Measurements from ENCODE around the gene PDHB.
A peak's percentile ranks its signal among the peaks of the same experiment; 100 is the strongest.

The PDHB gene

DNA sequence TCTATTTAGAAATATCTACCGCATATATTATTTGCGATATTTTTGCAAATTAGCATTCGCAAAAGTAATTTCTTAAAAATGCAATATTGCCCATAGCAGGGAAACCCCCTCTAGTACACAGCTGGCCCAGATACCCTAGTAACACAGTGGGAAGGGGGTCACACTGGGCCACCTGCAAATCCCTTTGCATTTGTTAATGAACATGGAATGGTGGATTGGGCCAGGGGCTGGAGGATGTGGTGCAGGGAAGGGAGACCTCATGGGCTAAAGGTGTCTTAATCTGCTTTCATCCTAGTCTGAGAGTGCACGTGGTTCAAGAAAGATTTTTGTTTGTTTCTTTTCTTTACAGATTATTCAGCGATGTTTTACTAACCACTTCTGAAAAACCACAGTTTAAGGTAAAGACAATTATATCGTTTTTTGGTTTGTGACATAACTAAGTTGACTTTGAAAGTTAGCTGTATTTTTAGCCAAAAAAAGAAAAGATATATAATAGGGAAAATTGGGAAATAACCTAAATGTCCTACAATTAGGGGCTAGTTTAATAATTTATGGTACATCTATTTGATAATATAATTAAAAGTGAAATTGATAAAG, 30.0 kb downstream of the PDHB start:
- no peak for DNase-seq (ENCODE audit: low read depth)

DNA sequence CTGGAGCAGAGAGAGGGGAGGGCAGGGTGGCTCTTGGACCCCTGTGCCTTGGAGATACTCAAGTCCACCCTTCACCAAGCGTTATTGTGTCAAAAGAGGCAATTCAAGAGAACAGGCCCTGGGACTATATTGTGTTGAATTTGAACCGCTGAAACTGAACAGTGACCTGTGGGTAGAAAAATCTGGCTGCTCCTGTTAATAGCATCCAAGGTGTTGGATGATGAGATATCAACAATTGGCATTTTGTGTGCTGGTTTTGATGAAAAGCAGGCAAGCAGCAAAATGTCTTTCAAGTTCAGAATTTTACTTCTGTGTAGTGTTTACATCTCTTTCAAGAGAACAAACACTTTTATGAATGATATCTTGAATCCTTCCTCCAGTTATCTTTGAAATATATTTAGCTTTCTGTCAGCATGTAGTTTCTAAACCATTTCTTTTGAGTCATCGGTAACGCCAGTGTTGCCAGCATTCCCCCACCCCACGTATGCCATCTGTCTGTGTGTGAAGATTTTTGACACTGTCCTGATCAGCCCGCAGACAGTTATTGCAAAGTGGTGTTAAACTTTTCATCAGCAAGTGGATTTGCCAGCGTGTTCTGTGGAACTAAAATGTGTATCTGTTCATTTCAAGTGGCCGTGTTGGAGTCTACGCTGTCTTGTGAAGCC, 34.8 kb downstream of the PDHB start:
- DNase-seq (ENCODE audit: low read depth) = no peak

- no peak for DNase-seq (ENCODE audit: low read depth)
Measured at GRCh38 chr3:58394339-58394738, 39.3 kb downstream of the PDHB start.

DNA sequence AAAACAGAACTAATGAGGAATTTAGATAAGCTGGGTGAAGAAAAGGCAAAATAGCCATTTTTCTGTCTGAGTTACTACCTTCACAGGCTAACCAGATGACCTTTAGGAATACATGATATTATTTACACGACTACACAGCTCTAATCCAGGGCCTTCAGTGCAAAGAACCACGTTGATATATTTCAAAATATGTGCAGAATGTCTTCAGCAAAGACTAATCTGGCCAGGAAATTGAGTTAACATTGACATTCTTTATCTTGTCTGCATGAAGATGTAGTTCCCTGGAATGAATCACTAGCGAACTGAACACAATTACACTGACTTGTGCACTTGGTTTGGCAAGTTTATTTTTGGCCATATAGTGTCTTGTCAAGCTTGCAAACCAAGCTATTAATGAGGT, 41.5 kb downstream of the PDHB start:
- no peak for DNase-seq (ENCODE audit: low read depth)

GRCh38 chr3:58391156-58391865, 42.3 kb downstream of the PDHB start:
- no peak for DNase-seq (ENCODE audit: low read depth)

GRCh38 chr3:58388550-58389091, 45.0 kb downstream of the PDHB start:
- DNase-seq (ENCODE audit: low read depth) = peak; percentile 96

DNA sequence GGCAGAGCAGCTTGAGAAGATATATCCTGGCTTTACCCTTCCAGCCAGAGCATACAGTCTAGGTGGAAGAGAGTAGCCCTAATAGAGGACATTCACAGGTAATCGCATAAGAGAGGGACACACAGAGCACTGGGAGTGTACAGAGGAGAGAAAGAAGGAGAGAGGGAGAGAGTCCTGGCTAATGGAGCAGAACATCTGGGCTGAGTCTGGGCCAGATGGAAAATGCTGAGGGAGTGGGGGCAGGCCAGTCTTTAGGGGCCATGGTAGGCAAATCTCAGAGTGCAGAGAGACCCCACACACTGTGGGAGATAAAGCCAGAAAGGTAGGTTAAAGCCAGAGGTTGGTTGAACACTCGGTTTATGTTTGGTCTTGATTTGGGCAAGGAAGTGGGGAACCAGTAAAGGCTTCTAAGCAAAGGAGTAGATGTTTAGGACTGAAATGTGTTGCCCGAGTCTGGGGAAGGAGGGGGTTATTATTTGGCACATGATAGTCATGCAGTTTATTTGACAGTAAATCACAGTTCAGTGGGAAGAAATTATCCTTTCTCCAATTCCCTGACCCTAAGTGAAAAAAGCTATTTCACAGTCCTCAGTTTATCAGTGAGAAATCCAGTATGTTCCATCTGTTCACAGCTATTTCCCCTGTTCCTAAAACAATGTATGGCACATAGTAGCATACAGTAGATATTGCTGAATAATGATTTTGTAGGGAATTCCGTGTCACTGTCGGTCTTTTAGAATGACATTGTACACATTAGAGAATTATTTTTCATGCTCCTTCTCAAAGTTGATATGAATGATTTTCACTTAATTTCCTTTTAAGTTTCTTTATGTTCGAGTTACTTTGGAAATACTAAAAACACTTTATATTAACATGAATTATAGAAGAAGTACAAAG, 45.7 kb downstream of the PDHB start:
- no peak for DNase-seq (ENCODE audit: low read depth)

DNA sequence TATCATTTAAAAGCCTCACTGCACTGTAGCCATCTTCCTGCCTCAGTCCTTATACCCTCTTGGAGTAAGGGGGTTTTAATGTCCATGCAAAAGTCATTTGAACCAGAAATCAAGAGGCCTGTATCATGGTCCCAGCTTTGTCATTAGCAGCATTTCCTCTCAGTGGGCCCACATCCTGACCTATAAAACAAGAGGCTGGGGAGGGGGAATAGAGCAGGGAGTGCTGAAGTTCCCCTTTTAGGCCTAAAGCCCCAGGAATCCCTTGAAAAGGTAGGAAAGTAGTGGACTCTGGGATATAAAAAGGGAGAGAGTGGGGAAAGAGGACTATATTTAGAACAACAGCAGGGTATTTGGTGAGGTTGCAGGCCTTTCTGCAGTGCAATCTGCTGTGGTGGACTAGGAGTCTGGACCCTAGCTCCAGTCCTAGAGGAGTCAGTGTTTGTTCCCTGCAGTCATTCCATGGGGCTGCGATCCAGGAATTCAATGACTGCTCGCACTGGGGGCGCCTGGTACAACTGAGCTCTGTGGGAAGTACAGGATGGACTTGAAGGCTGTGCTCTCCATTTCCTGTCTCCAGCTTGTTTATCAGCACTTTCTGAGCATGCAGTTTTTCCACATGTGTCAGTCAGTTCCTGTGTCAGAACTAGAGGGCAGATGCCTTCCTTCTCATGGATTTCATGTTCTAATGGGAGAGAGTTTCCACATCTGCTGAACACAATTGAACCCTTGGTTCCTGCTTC, 46.8 kb downstream of the PDHB start:
- DNase-seq (ENCODE audit: low read depth) = no peak

DNA sequence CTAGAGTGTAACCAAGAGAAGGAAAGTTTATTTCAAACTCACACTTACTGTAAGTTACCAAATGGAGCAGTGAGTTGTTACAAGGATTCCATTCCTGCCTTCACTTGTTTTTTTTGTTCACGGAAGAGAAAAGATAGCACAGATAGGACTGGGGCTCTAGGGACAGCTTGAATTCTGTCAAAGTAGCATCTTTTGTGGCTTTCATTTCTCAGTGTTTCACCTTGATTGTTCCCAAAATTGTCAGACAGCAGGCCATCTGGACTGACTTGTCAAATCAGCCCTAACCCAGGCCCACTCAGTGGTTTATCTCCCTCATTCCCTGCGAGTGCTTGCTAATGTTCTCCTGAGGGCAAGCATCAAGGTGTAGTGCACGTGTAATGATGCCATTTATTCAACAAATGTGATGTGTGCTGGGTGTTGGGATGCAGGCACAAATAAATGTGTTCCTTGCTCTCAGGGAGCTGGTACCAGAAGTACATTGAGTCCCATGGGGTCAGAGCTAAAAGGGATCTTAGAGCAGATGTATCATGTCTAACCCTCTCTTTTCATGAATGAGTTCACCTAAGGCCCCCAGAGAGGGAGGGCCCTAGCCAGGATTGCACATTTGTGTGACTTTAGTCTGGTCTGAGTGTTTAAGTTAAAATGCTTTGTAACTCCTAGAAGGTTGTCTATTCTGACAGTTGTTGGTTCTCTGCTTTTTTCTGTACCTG, 49.1 kb downstream of the PDHB start:
- DNase-seq (ENCODE audit: low read depth) = no peak

- peak; percentile 100 for DNase-seq (ENCODE audit: low read depth)
Measured at GRCh38 chr3:58383904-58384303, 49.7 kb downstream of the PDHB start.

DNA sequence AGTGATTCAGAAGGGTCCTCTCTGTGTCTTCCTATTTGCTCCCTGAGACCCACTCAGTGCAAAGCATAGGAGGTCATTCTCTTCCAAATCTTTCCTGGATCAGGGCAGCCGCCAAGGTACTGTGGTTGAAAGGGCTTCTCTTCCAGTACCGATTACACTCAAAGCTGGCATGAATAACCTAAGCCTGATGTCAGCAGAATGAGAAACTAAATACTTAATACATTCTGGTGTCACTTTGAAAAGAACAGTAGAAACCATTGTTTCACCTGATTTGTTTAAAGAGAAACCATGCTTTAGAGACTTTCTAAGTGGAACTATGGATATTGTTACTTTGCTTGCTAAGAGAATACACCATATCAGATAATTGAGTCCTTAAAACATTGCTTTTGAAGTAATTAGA, 50.2 kb downstream of the PDHB start:
- DNase-seq (ENCODE audit: low read depth) = no peak

DNA sequence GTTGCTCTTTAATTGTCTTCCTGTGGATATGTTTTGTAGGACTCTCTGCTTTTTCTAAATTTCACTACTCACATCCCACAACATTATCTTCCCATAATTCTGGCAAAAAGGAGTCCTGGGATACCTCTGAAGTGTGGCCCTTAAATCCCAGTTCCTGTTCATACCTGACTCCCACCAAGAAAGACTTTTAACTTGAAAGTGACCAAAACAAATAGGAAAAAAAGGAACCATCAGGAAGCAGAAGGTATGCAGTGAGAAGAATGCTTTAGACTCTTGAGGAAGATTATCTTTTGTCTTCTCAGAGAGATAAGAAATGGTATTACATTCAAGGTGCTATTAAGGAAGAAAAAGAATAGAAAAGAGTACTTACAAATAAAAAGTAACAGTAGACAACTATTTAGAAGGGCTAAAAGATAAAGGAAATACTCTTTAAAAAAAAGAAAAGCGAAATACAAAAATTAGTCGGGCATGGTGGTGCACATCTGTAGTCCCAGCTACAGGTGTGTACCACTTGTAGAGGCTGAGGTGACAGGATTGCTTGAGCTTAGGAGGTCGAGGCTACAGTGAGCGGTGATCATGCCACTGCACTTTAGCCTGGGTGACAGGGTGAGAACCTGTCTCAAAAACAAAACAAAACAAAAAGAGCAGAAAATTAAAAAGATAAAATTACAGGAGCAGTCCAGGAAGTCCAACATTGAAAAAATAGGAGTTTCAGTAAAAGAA, 54.1 kb downstream of the PDHB start:
- no peak for DNase-seq (ENCODE audit: low read depth)

GRCh38 chr3:58377750-58378149, 55.9 kb downstream of the PDHB start:
- no peak for DNase-seq (ENCODE audit: low read depth)

All from GM04503 (cell line).